ENCODE measurements around the gene UNC45A.
"Not testable (repeated sequence)": the region's sequence is repeated elsewhere in the genome, so short reads cannot be mapped to it uniquely, and the experiment has no call there.

UNC45A gene

GRCh38 chr15:90916461-90916860, 18.6 kb upstream of the UNC45A start:
- DNase-seq (ENCODE audit: low read depth), result no peak

GRCh38 chr15:90917569-90917968, 17.5 kb upstream of the UNC45A start:
- DNase-seq (ENCODE audit: low read depth), result no peak

GRCh38 chr15:90918034-90918788, 16.9 kb upstream of the UNC45A start:
- no peak for DNase-seq (ENCODE audit: low read depth)

GRCh38 chr15:90918835-90919234, 16.2 kb upstream of the UNC45A start:
- DNase-seq (ENCODE audit: low read depth), result no peak

- DNase-seq (ENCODE audit: low read depth), result no peak
Observed at GRCh38 chr15:90921887-90922286, 13.2 kb upstream of the UNC45A start.

GRCh38 chr15:90922712-90923322, 12.3 kb upstream of the UNC45A start:
- DNase-seq (ENCODE audit: low read depth), result not testable (repeated sequence)

GRCh38 chr15:90924375-90924774, 10.7 kb upstream of the UNC45A start:
- DNase-seq (ENCODE audit: low read depth), result no peak

- DNase-seq (ENCODE audit: low read depth), result not testable (repeated sequence)
Observed at GRCh38 chr15:90926766-90927165, 8.3 kb upstream of the UNC45A start.

- not testable (repeated sequence) for DNase-seq (ENCODE audit: low read depth)
Observed at GRCh38 chr15:90928106-90928505, 7.0 kb upstream of the UNC45A start.

GRCh38 chr15:90929246-90930019, 5.7 kb upstream of the UNC45A start:
- DNase-seq (ENCODE audit: low read depth), result no peak

- DNase-seq (ENCODE audit: low read depth), result no peak
Observed at GRCh38 chr15:90930861-90931574, 4.1 kb upstream of the UNC45A start.

- DNase-seq (ENCODE audit: low read depth), result no peak
Observed at GRCh38 chr15:90931575-90931827, 3.6 kb upstream of the UNC45A start.

GRCh38 chr15:90931828-90932659, 3.0 kb upstream of the UNC45A start, which contains the start of gene HDDC3:
Gene HDDC3, minus strand, starts transcription at chr15:90932549. Its CDS starts 9 bp downstream, at chr15:90932540.
- peak; percentile 88 for DNase-seq (ENCODE audit: low read depth)

- DNase-seq (ENCODE audit: low read depth), result no peak
Observed at GRCh38 chr15:90932660-90932991, 2.5 kb upstream of the UNC45A start.

GRCh38 chr15:90933301-90933700, 1.8 kb upstream of the UNC45A start:
- no peak for DNase-seq (ENCODE audit: low read depth)

- peak; percentile 81 for DNase-seq (ENCODE audit: low read depth)
Observed at GRCh38 chr15:90934256-90934948, 683 bp upstream of the UNC45A start.

GRCh38 chr15:90936823-90937222, 1.7 kb downstream of the UNC45A start:
- DNase-seq (ENCODE audit: low read depth), result no peak

- DNase-seq (ENCODE audit: low read depth), result no peak
Observed at GRCh38 chr15:90938261-90938660, 3.2 kb downstream of the UNC45A start.

GRCh38 chr15:90939756-90940155, 4.7 kb downstream of the UNC45A start:
- DNase-seq (ENCODE audit: low read depth), result no peak

GRCh38 chr15:90941038-90941437, 6.0 kb downstream of the UNC45A start:
- DNase-seq (ENCODE audit: low read depth), result no peak

All from activated T-helper 9 cell treated with anti-CD3 and anti-CD28 coated beads, Interleukin-2, amount 50 U/mL, for 16 hours (primary cell).